ENCODE results near the gene MEIOC.
"Not testable (repeated sequence)": the region's sequence is repeated elsewhere in the genome, so short reads cannot be mapped to it uniquely, and the experiment has no call there.

MEIOC gene

DNA sequence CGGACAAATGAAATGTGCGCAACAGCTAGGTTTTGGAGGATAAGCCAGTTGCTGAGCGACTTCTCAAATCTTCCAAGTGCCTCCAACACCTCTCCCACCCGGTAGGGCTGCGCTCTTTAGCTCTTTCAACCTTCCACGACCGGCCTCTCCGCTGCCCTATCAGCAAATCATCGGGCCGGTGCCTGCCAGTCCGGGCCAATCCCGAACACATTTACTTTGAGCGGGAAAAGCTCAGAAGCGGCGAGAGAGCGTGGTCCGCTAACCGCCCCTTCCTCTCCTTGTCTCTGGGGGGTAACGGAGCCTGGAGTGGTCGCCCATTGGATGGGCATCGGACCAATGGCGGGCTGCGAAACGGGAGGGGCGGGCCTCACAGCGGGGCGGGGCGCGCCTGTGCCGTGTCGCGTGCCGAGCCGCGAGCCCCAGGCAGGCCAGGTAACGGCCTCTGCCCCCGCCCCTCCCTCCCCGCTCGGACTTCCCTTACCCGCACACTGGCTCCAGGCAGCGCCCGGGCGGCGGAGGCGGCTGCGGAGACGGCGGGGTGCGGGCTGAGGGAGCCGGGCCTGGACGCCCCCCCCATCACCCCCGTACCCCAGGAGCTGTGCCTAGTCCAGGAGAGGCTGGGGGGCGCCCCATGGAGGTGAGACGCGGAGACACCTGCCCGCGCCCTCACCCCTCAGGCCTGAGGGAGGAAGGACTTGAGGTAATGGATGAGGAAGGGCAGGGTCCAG is at the start of gene MEIOC:
Gene MEIOC, plus strand, starts transcription at position 486 of the 728 bp plus-strand sequence. Its CDS starts 146 bp downstream, at position 632.
- DNase-seq: peak; percentile 78

DNA sequence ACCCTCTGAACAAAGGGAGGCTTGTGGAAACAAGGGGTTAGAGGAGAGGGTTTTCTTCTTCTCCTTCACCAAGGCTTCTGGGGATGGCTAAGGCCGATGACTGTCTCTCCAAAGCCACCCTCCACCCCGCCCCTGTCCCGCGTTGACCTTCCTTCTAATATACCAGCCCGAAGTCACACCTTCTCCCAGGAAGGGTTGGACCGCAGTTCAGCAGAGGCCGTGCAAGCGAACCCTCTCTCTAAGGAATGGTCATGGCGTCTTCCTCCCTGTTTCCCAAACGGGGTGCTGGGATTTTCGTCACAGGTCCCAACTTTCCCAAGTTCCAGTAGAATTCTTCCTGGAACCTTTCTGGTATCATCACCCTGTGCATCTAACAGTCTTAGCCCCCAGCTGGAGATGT is 49.6 kb upstream of the MEIOC start:
- DNase-seq: no peak

DNA sequence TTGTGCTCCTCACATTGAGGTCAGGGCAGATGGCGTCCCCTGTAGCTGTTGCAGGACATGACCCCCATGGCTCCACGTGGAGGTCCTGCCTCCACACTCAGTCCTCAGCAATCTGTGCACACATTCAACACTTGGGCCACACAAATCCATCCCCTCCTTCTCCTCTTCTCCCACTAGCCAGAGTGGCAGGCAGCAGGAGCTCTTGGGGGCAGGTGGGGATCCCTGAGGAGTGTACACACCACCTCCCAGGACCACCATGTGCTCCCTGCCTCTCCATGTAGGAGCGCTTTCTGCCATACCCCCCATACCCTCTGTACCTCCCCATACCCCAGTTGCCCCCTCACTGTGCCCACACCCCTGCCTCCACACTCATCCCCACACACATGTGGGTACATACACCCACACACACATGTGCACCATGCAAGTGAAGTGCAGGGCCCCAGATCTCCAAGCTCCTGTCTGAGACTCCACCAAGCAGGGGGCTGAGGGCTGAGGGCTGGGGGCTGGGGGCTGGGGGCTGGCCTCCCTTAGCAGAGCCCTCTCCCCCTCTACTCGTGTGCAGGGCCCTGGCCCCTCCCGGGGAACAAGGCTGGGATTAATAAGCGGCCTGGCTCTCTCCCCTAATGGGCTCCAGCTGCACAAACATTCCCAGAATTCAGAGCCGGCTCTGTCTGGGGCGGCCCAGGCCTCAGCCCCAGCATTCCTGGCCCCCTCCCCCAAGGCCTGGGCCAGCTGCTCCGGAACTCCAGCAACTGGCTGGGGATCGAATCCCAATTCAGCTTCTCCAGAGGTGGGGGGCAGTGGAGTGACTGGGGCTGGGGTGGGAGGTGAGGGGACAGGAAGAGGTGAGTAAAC is 48.2 kb upstream of the MEIOC start:
- no peak for DNase-seq

DNA sequence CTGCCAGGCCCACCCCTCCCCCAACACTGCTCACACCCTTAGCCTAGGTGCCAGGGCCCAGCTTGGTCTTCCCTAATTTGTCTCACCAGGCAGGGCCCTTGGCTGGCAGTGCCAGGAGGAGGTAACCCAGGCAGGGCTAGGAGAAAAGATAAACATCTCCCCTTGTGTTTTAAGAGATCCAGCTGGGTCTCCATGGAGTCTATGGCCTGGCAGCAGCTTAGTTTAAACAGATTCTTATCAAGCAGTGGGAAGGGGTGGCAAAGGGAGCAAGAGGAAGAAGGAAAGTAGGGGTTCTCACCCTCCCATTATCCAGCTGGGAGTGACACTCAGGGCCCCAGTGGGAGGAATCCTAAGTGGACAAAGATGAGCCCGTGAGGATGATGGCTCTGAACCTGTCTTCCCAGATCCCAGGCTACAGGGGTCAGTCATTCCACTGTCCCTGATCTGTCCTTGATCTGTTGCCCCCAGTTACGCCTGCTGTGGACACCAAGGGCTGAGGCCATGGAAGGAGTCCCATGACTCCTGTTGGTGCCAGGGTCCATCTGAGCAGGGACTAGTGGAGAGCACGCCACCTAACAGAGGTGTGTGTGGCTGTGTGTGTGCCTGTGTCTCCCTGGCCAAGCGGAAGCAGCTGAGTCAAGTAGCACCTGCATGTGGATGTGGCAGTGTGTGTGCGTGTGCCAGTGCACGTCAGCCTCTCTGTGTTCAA is 47.4 kb upstream of the MEIOC start:
- DNase-seq: no peak

DNA sequence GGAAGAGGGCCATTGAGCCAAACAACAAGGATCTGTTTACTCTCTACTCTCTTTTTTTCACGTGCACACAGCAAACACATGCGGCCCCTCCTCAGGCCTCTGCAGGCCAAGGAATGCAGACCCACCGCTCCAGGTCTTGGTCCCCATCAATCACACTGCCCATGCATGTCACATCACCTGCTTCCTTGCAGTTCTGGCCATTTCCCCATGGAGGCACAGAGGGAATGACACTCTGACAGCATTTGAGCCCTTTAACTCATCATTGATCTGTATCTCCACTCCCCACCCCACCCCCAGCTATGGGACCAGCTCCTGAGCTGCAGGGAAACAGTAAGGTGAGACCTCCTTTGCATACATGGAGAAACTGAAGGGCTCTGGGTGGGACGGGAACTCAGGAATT is 45.9 kb upstream of the MEIOC start:
- no peak for DNase-seq

DNA sequence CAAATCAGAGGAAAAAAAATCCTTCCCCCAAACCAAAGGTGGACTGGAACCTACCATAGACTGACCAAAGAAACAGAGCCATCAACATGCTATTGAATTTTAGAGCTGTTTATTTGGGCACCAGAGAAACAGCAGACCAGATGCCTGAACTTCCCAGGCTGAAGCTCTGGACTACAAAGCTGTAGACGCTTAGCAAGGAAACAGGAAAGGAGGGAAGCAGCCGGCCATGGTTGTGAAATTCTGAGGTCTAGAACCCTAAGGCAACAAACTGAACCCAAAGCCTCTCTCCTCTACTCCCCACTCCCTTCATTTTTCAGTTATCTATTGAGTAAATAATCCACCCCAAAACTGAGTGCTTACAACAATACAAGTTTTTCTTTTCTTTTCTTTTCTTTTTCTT is 45.4 kb upstream of the MEIOC start:
- peak; percentile 56 for DNase-seq

DNA sequence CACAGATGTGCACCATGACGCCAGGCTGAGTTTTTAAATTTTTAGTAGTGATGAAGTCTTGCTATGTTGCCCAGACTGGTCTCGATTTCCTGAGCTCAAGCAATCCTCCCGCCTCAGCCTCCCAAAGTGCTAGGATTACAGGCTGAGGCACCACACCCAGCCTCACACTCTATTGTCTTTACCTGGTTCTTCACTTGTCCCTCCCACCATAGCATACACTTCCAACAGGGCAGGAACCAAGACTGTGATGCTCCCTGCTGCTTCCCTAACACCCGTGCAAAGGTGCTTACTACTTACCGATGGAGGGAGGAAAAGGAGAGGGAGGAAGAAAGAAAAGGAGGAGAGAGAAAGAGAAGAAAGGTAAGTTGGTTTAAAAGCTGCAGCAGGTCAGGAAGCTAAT is 41.4 kb upstream of the MEIOC start:
- DNase-seq: no peak

DNA sequence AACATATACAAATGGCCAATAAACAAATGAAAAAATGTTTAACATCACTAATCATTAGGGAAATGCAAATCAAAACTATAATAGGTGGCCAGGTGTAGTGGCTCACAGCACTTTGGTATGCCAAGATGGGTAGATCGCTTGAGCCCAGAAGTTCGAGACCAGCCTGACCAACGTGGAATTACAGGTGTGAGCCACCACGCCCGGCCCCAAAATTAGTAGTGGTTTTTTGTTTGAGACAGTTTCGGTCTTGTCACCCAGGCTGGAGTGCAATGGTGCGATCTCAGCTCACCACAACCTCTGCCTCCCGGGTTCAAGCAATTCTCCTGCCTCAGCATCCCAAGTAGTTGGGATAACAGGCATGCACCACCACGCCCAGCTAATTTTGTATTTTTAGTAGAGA is 37.6 kb upstream of the MEIOC start:
- DNase-seq: not testable (repeated sequence)

DNA sequence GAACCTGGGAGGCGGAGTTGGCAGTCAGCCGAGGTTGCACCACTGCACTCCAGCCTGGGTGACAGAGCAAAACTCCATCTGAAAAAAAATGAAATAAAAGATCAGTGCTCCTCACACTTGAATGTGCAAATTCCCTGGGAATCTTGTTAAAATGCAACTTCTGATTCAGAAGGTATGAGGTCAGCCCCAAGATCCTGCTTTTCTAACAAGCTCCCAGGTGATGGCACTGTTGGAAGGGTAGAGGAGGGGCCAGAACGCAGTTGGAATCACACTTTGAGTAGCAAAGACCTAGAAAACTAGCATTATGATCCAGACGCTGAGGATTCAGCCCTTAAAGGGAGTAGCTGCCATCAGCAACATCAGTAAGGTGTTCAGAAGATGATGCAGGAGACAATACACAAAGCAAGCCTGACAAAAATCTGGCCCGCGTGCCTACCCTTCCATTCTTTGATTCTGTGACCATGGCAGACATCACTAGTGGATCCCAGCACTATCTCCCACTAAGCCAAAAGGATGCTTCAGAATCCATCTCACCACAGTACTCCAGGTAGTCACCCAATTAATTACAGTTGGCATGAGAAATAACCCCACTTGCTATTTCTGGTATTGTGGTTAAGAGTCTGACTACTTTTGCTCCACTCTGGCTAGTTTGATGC is 33.1 kb upstream of the MEIOC start:
- DNase-seq: no peak

DNA sequence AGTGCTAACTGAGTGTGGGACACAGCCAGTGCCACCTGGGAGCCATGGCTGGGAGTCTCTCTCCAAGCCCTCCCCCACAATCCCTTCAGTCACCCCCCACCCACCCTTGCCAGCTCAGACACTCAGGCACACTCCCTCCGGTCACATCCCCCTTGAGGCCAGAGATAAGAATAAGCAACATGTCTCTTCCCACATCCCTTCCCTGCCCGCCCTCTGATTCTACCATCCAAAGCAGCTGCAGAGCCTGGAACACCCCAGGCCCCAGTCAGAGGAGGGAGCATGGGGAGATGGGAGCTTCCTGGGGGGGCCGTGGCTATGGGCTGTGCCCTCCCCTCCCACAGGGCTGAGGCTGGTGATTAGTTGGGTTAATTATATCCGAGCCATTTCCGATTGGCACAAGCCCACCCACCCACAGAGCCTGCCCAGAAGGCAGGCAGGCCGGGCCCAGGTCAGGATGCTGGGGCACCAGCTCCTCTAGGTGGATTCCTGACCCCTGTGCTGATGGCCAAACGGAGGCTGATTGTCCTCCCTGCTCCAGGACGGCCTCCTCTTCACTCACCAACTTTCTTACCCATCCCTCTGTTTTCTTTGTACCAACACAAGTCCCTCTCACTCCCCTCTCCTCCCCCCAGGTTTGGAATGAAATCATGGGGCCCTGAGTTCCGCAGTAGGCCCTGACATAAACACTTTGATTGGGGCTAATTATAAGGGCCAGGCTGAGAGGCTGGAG is 28.6 kb upstream of the MEIOC start:
- DNase-seq: no peak

DNA sequence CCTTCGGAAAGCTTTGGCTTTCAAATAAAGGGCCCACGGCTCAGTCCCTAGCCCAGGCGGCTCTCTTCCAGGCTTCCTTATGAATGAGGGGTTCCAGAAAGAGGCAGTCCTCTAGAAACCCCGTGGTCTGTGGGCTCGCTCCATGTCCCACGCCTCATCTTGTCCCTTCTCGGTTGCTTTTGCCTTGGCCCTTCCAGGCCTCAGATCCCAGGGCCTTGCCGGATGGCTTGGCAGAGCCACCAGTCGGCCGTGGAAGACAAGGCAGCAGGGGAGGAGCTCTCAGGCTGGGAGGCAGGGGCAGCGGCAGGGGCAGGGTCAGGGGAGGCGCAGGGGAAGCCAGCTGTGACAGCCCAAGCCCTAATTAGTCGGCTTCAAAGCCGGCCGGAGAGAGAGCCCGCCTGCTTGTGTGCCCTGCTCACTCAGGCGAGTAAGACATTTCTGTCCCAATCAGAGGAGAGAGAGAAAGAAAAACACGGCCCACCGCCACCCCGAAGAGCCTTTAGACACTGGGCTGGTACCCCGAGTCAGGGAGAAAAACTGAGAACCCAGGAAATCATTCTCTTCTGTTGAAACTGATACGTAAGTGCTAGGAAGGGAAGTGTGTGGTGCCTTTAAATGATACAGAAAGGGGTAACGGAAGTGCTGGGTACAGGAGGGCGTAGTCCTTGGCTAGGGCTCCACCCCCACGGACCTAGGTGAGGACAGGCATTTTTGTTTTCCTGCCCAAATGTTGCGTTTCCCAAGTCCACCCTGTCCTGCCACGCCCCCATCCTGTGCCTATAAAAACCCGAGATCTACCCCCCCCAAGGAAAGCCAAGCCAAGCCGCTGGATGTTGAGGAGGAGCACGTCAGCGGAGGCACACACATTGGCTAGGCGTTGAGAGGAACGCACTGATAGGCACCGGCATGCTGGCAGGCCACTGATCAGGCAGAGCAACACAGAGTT is 27.8 kb upstream of the MEIOC start:
- DNase-seq: peak; percentile 40

DNA sequence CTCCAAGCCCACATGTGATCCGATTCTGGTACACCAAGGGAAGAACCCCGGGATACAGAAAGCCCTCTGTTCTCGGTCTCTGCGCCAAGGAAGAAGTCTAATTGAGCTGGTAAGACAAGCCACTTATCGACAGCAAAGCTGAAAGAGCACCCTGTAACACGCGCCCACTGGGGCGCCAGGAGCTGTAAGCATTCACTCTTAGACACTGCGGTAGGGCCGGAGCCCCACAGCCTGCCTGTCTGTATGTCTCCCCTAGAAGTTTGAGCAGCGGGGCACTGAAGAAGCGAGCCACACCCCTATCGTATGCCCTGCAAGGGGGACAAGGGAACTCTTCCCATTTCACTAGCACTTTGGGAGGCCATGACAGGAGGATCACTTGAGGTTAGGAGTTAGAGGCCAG is 27.0 kb upstream of the MEIOC start:
- no peak for DNase-seq

DNA sequence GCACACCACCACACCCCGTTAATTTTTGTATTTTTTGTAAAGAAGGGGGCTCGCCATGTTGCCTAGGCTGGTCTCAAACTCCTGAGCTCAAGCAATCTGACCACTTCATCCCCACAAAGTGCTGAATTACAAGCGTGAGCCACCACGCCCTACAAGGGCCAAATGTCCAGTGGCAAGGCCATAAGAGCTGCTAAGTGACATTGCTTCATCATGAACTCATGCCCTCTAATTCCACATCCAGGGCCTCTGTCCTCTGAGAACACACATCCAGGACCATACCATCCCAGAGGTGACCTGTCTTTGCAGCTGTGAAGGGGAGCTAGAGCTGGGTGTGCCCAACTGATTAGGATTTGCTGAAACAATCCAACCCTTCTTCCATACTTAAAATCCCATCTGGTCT is 25.6 kb upstream of the MEIOC start:
- DNase-seq: no peak

DNA sequence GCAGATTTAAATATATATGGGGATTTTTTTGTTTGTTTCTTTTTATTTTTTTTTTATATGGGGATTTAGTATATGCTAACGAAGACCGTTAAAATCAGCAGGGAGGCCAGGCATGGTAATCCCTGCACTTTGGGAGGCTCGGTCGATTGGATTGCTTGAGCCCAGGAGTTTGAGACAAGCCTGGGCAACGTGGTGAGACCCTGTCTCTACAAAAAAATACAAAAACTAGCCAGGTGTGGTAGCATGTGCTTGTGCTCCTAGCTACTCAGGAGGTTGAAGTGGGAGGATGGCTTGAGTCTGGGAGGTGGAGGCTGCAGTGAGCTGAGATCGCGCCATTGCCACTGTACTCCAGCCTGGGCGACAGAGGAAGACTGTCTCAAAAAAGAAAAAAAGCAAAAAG is 22.3 kb upstream of the MEIOC start:
- DNase-seq: no peak

DNA sequence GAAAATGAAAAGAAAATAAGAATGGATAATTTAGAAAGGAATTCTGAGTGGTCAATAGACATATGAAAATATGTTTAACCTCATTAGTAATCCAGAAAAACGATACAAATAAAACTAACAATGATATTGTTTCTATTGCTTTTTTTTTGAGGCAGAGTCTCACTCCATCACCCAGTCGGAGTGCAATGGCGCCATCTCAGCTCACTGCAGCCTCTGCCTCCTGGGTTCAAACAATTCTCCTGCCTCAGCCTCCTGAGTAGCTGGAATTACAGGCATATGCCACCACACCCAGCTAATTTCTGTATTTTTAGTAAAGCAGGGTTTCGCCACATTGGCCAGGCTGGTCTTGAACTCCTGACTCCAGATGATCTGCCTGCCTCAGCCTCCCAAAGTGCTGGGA is 21.9 kb upstream of the MEIOC start:
- not testable (repeated sequence) for DNase-seq

DNA sequence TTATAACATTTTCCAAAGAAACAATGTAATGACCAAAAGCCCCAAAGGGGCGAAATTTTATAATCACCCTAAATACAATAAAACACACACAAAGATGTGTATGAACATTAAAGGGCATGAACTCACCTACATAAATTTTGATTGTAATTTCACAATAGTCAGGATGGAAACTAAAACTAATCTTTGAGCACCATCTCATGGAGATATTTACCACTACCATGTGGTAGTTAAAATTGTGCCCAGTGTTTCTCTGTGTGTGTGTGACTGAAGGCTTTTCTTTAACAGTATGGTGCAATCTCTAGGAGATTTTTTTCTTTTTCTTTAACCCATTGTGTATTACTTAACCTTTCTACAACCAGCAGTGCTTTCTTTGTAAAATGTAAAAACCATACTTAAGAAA is 19.7 kb upstream of the MEIOC start:
- DNase-seq: peak; percentile 64

DNA sequence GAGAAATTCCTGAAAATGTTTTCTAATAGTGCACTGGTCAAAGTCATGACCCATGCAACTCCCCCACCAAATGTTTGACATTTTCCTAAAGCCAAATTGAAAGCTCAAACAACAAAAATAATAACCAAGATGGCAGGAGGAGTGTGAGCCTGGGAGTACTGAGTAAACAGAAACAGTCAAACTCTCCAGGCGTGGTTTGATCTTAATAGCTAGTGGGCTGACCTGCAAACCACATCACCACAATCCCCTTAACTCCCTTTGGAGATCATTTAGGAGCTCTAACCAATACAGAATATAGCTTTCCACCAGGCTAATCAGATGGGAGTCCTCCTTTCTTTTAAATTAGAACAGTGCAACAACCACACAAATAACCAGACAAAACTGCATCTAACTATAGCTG is 19.2 kb upstream of the MEIOC start:
- no peak for DNase-seq

DNA sequence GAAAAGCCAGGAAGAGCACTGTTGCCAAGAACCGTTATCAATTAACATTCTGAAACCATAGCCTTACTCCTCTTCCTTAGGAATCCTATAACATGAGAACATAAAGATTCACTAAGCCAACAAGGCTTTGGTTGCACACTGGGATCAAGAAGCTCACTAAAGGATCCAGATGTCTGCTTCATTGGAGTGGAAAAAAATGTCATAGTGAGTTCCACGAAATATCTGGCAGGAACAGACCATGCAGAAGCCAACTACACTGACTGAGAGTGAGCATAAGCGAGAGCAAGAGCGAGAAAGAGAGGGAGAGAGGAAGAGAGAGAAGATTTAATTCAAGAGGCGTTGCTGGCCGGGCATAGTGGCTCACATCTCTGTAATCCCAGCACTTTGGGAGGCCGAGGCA is 13.4 kb upstream of the MEIOC start:
- no peak for DNase-seq

DNA sequence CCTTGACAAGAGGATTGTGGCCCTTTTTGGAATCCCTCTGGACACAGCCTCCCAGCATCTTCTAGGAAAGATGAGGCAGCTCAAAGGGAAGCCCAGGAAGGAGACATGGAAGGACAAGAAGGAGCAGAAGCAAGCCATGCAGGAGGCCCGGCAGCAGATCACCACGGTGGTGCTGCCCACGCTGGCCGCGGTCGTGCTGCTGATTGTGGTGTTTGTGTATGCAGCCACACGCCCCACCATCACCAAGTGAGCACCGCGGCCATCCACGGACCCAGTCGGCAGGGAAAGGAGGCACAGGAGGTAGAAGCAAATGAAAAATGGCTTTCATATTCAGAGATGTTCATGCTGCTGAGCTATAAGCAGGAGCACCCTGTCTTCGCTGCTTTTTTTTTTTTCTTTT is 10.9 kb upstream of the MEIOC start:
- no peak for DNase-seq

DNA sequence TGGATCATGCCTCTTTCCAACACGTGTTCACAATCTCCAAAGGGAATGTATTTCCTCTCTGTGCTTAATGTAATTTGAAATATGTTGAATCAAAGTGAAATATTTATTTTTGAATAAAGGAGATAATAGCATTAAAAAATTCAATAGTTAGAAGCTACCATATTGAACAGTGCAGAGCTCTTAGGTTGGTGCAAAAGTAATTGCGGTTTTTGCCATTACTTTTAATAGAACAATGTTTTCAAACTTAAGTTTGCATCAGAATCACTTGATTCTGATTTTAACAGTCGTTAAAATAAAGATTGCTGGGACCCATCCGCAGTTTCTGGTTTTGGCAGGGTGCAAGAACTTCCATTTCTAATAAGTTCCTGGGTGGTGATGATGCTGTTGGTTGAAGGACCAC is 10.0 kb upstream of the MEIOC start:
- DNase-seq: no peak

DNA sequence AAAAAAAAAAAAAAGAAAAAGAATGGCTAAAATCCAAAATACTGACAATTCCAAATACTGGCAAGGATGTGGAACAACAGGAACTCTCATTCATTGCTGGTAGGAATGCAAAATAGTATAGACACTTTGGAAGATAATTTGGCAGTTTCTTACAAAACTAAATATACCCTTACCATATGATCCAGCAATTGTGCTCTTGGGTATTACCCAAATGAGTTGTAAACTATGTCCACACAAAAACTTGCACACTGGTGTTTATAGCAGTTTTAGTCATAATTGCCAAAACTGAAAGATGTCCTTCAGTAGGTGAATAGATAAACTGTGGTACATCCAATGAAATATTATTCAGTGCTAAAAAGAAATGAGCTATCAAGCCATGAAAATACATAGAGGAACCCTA is 8.5 kb upstream of the MEIOC start:
- DNase-seq: no peak

All from hematopoietic multipotent progenitor cell treated with erythropoietin and hydrocortisone succinate and interleukin-3 and kit ligand, for 6 days (in vitro differentiated cells).